B cell (primary cell): Measurements from ENCODE around the gene ATP8A2.

Experiments used
- EZH2 ChIP-seq: IDR thresholded peaks from 2 replicates; pipeline ENCODE4 v1.6.1; 2012; ENCODE audit warnings: borderline replicate concordance, low read depth, mild to moderate bottlenecking, moderate library complexity, low read length; ENCODE audit not compliant: insufficient read depth, poor library complexity, severe bottlenecking
- TF ChIP-seq, protein P1 (sequence below): fragments of 200-600 bp; IDR thresholded peaks from one replicate; pipeline ENCODE4 v1.8.0; 2022; ENCODE audit warnings: antibody characterized with exemption, mild to moderate bottlenecking

GRCh38 chr13:26062853-26063444 is 691.2 kb downstream of the ATP8A2 start:
- TF ChIP-seq, protein P1, sequence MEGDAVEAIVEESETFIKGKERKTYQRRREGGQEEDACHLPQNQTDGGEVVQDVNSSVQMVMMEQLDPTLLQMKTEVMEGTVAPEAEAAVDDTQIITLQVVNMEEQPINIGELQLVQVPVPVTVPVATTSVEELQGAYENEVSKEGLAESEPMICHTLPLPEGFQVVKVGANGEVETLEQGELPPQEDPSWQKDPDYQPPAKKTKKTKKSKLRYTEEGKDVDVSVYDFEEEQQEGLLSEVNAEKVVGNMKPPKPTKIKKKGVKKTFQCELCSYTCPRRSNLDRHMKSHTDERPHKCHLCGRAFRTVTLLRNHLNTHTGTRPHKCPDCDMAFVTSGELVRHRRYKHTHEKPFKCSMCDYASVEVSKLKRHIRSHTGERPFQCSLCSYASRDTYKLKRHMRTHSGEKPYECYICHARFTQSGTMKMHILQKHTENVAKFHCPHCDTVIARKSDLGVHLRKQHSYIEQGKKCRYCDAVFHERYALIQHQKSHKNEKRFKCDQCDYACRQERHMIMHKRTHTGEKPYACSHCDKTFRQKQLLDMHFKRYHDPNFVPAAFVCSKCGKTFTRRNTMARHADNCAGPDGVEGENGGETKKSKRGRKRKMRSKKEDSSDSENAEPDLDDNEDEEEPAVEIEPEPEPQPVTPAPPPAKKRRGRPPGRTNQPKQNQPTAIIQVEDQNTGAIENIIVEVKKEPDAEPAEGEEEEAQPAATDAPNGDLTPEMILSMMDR: no peak
- no peak for TF ChIP-seq EZH2
